Thyroid gland (tissue), 4 donors: ENCODE data around the gene PAF1. TPM values are rescaled to one million over a fixed set of nuclear protein-coding genes. Genes with fewer than 3 reads are reported as not detected.

ENCODE experiments used
- DNase-seq, 2 donors: peaks; one replicate each; pipeline ENCODE4 v3.0.0-alpha.2; 2019
- H3K27ac ChIP-seq, 3 donors: fragments of 200-600 bp; sonication (generic); 1 replicate in 2 of 3; 2 replicates in 1 of 3; pipeline ENCODE4 v1.5.1; 2016 to 2019; ENCODE audit warnings: mild to moderate bottlenecking in 1 of 3, moderate library complexity in 1 of 3
- H3K27me3 ChIP-seq: fragments of 200-600 bp; sonication (generic); one replicate; pipeline ENCODE4 v1.5.1; 2019
- H3K36me3 ChIP-seq, 2 donors: fragments of 200-600 bp; sonication (generic); one replicate each; pipeline ENCODE4 v1.5.1; 2016 to 2019
- H3K4me1 ChIP-seq, 2 donors: fragments of 200-600 bp; sonication (generic); one replicate each; pipeline ENCODE4 v1.5.1; 2017 to 2019
- H3K4me3 ChIP-seq, 3 donors: fragments of 200-600 bp; sonication (generic); replicated peaks in 1 of 3; 1 replicate in 2 of 3; 2 replicates in 1 of 3; pipeline ENCODE4 v1.5.1; 2016; ENCODE audit warnings: mild to moderate bottlenecking in 1 of 3
- H3K9me3 ChIP-seq: fragments of 200-600 bp; sonication (generic); one replicate; pipeline ENCODE4 v1.5.1; 2017
- POLR2A ChIP-seq, 2 donors: fragments of 450-650 bp; IDR thresholded peaks; one replicate each; pipeline ENCODE4 v1.6.1; 2017; ENCODE audit warnings: antibody characterized with exemption in 2 of 2, mild to moderate bottlenecking in 2 of 2, moderate library complexity in 1 of 2
- WGBS, 2 donors: methylation state at CpG; one replicate each; pipeline ENCODE4 v1.1.5; 2017; 5-methylcytosine and 5-hydroxymethylcytosine counted together
- intact Hi-C: fragments of 100-400 bp; cut with DNase I; formaldehyde crosslinking; loops from one replicate; pipeline ENCODE4 v1.15.1; 2023
- total RNA-seq, 4 donors: library from RNA; depleted of rRNA; stranded (reverse); fragments of >200 nt; gene quantifications; one replicate each; pipeline ENCODE4 v1.2.3, GENCODE V29; 2016
- TF ChIP-seq, protein P1 (sequence below), 6 experiments: fragments of 200-600 bp in 3 of 6; fragments of 450-650 bp in 3 of 6; sonication (generic) in 3 of 6; IDR thresholded peaks; one replicate each; pipeline ENCODE4 v1.5.1; 2016 to 2019; ENCODE audit warnings: antibody characterized with exemption in 6 of 6, mild to moderate bottlenecking in 2 of 6, inconsistent platforms in 1 of 6, moderate library complexity in 1 of 6

The PAF1 gene
- total RNA-seq, 4 donors from 2014 or later, result 38.8 to 60.3 (median 50.8) TPM

DNA sequence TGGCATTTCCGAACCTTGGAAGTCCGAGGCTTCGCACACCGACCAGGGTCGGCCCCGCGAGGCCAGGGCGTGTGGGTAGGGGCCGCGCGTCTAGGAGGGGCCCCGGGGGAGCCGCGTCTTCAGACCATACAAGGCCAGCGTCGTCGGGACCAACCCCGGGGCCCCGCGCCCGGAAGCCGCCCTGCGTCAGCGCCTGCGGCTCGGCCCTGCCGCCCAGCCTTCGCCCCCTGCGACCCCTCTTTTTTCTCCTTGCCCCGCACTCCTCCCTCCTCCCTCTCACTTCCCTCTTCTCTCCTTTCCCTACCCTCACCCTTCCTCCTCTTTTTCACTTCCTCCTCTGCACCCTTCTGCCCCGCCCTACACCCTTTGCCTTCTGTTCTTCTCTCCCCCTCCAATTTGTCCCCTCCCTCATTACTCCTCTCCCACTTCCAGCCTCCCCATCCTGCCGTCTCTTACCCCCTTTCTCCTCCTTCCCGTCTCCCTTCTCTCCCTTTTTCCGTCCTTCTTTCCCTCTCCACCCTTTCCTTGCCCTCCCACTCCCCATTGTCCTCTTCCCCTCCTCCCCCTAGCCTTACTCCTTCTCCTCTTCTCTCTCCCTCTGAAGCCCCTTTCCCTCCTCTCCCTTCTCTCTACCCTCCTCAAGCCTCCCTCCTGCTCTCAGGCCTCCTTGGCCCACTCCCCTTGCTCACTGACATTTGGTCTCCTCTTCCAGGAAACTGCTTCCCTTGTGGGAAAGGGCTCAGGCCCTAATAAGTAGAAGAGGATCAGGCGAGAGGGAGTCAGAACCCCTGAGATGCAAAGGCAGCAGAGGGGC, 19.3 kb upstream of the PAF1 start:
- DNase-seq, result peak; percentile 61 to 67
- Histone ChIP-seq H3K27ac (peak overlapping the region; percentile 95 to 100 (median 99)), H3K36me3 (peaks cover 14 to 20% of the 10 kb centered on the region in 2 donors), H3K9me3 (no peaks in the 10 kb centered on the region), H3K27me3 (no peaks in the 10 kb centered on the region), H3K4me1 (peaks cover 40 to 44% of the 10 kb centered on the region in 2 donors), H3K4me3 (peak overlapping the region in 2 of 3 donors; percentile 92 to 99)
- TF ChIP-seq, protein P1, sequence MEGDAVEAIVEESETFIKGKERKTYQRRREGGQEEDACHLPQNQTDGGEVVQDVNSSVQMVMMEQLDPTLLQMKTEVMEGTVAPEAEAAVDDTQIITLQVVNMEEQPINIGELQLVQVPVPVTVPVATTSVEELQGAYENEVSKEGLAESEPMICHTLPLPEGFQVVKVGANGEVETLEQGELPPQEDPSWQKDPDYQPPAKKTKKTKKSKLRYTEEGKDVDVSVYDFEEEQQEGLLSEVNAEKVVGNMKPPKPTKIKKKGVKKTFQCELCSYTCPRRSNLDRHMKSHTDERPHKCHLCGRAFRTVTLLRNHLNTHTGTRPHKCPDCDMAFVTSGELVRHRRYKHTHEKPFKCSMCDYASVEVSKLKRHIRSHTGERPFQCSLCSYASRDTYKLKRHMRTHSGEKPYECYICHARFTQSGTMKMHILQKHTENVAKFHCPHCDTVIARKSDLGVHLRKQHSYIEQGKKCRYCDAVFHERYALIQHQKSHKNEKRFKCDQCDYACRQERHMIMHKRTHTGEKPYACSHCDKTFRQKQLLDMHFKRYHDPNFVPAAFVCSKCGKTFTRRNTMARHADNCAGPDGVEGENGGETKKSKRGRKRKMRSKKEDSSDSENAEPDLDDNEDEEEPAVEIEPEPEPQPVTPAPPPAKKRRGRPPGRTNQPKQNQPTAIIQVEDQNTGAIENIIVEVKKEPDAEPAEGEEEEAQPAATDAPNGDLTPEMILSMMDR (IDR thresholded peaks at IDR 0.05), result no peak
- peak in 1 of 2 donors; percentile 22 for TF ChIP-seq POLR2A (IDR thresholded peaks at IDR 0.05)
- WGBS, 2 donors, result 5% methylated on average over 31 to 33 of the region's 35 CpGs
- intact Hi-C loops, result no loop called here

DNA sequence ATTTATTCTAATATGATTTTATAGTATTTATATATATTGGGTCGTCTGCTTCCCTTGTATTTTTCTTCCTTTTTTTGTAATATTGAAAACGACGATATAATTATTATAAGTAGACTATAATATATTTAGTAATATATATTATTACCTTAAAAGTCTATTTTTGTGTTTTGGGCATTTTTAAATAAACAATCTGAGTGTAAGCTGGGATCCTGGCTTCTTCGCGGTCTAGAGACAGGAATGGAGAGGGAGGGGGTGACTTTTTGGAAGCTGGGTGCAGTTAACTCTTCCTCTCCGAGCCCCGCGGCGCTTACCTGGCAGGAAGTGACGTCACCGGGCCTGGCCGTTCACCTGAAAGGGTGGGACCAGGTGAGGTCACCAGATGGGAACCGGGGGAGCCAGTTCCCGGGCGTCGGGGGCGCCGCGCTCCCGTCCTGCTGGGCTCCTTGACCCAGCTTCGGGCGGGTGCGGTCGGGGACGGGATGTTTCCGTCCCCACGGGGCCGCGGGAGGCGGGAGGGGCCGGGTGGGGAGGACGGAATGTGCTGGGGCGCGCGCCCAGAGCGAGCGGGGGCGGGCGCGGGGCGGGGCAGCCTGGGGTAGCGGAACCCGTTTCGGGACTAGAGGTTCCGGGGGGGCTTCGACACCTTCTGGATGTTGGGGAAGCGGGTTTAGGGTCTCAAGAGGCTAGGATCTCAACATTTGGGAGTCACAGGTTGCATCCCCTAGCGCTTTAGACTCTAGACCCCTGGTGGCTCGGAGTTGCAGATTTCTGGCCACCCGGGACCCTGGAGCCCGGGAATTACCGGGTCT, 18.5 kb upstream of the PAF1 start:
- H3K4me1 ChIP-seq, result peaks cover 40 to 45% of the 10 kb centered on the region in 2 donors

DNA sequence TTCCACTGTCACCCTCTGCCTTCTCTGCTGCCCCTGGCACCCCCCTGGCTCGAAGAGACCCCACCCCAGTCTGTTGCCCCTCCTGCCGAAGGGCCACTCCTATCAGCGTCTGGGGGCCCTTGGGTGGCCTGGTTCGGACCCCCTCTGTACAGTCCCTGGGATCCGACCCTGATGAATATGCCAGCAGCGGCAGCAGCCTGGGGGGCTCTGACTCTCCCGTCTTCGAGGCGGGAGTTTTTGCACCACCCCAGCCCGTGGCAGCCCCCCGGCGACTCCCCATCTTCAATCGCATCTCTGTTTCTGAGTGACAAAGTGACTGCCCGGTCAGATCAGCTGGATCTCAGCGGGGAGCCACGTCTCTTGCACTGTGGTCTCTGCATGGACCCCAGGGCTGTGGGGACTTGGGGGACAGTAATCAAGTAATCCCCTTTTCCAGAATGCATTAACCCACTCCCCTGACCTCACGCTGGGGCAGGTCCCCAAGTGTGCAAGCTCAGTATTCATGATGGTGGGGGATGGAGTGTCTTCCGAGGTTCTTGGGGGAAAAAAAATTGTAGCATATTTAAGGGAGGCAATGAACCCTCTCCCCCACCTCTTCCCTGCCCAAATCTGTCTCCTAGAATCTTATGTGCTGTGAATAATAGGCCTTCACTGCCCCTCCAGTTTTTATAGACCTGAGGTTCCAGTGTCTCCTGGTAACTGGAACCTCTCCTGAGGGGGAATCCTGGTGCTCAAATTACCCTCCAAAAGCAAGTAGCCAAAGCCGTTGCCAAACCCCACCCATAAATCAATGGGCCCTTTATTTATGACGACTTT, 17.7 kb upstream of the PAF1 start:
- no peaks in the 10 kb centered on the region for H3K27me3 ChIP-seq
- 46 to 58% methylated on average over 18 to 20 of the region's 20 CpGs for WGBS, 2 donors
- intact Hi-C loops, result no loop called here
- peaks cover 39 to 44% of the 10 kb centered on the region in 2 donors for H3K4me1 ChIP-seq
- TF ChIP-seq, protein P1 (IDR thresholded peaks at IDR 0.05), result no peak
- no peak for TF ChIP-seq POLR2A (IDR thresholded peaks at IDR 0.05)
- H3K4me3 ChIP-seq, result peak overlapping the region; percentile 23 to 99 (median 92)
- peak overlapping the region; percentile 95 to 100 (median 99) for H3K27ac ChIP-seq
- H3K36me3 ChIP-seq, result peaks cover 14 to 20% of the 10 kb centered on the region in 2 donors
- peak; percentile 37 to 43 for DNase-seq
- H3K9me3 ChIP-seq, result no peaks in the 10 kb centered on the region

More for the DNA sequence above, 18.5 kb upstream of the PAF1 start:
- peak; percentile 77 to 96 for TF ChIP-seq POLR2A (IDR thresholded peaks at IDR 0.05)
- TF ChIP-seq, protein P1 (IDR thresholded peaks at IDR 0.05), result no peak
- no peaks in the 10 kb centered on the region for H3K9me3 ChIP-seq
- intact Hi-C loops, result no loop called here
- peak overlapping the region; percentile 95 to 100 (median 99) for H3K27ac ChIP-seq
- peak; percentile 96 to 98 for DNase-seq
- H3K4me3 ChIP-seq, result peak overlapping the region in 2 of 3 donors; percentile 92 to 99
- no peaks in the 10 kb centered on the region for H3K27me3 ChIP-seq
- 1 to 6% methylated on average over 14 to 21 of the region's 52 CpGs for WGBS, 2 donors
- H3K36me3 ChIP-seq, result peaks cover 14 to 20% of the 10 kb centered on the region in 2 donors

DNA sequence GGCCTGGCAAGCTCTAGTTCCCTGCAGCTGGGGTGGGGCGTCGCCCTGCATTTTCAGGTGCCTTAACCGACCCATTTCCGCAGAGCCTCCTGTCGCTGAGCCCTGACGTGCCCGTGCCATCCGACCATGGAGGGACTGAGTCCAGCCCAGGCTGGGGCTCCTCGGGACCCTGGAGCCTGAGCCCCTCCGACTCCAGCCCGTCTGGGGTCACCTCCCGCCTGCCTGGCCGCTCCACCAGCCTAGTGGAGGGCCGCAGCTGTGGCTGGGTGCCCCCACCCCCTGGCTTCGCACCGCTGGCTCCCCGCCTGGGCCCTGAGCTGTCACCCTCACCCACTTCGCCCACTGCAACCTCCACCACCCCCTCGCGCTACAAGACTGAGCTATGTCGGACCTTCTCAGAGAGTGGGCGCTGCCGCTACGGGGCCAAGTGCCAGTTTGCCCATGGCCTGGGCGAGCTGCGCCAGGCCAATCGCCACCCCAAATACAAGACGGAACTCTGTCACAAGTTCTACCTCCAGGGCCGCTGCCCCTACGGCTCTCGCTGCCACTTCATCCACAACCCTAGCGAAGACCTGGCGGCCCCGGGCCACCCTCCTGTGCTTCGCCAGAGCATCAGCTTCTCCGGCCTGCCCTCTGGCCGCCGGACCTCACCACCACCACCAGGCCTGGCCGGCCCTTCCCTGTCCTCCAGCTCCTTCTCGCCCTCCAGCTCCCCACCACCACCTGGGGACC, 16.9 kb upstream of the PAF1 start:
- TF ChIP-seq, protein P1 (IDR thresholded peaks at IDR 0.05), result no peak
- peak in 1 of 2 donors; percentile 12 for TF ChIP-seq POLR2A (IDR thresholded peaks at IDR 0.05)
- peaks cover 39 to 49% of the 10 kb centered on the region in 2 donors for H3K4me1 ChIP-seq
- no peaks in the 10 kb centered on the region for H3K27me3 ChIP-seq
- intact Hi-C loops, result no loop called here
- H3K4me3 ChIP-seq, result peak overlapping the region; percentile 23 to 99 (median 92)
- 53 to 54% methylated on average over 17 to 19 of the region's 40 CpGs for WGBS, 2 donors
- DNase-seq, result peak; percentile 58 to 66
- H3K27ac ChIP-seq, result peak overlapping the region; percentile 95 to 100 (median 99)
- H3K36me3 ChIP-seq, result peaks cover 14 to 20% of the 10 kb centered on the region in 2 donors
- no peaks in the 10 kb centered on the region for H3K9me3 ChIP-seq
